B cell (primary cell): ENCODE measurements around the gene NSF. TPM values are rescaled to one million over a fixed set of nuclear protein-coding genes. Genes with fewer than 3 reads are reported as not detected.
"Not testable (repeated sequence)": the region's sequence is repeated elsewhere in the genome, so short reads cannot be mapped to it uniquely, and the experiment has no call there.

Experiments
- ATAC-seq: fragments of 200-7000 bp; cut with Tn5 transposase; one replicate; pipeline ENCODE4 v1.10.0; 2021; ENCODE audit warnings: low read depth, mild to moderate bottlenecking, moderate number of reproducible peaks, moderate library complexity
- CTCF ChIA-PET: fragments of 350-600 bp; sonication (Branson Sonifier 250); formaldehyde crosslinking; loops from one replicate; lab custom pipeline; 2021; ENCODE audit warnings: antibody characterized with exemption, inconsistent platforms; lab: Charles Lee
- POLR2A ChIA-PET: fragments of 350-600 bp; sonication (Branson Sonifier 250); formaldehyde crosslinking; loops from one replicate; lab custom pipeline; 2021; ENCODE audit warnings: antibody characterized with exemption; lab: Charles Lee
- DNase-seq: peaks from one replicate; pipeline ENCODE4 v3.0.0; 2013
- H2AFZ ChIP-seq: 2 replicates; pipeline ENCODE4 v1.6.1; 2012; ENCODE audit warnings: mild to moderate bottlenecking, low read depth, low read length; ENCODE audit not compliant: insufficient read depth, poor library complexity, severe bottlenecking
- H3K27ac ChIP-seq, 2 donors: 1 replicate in 1 of 2; 2 replicates in 1 of 2; pipeline ENCODE4 v1.5.1; 2012 to 2013; ENCODE audit warnings: low read length in 2 of 2, mild to moderate bottlenecking in 2 of 2, moderate library complexity in 1 of 2
- H3K27me3 ChIP-seq, 4 experiments: fragments of 200-600 bp in 1 of 4; sonication (generic) in 1 of 4; replicated peaks in 1 of 4; 1 replicate in 2 of 4; 2 replicates in 2 of 4; pipeline versions ENCODE4 v1.6.1 to v1.7.0; 2013 to 2016; ENCODE audit warnings: low read length in 3 of 4, mild to moderate bottlenecking in 2 of 4, mixed read lengths in 1 of 4, moderate library complexity in 1 of 4; ENCODE audit not compliant: insufficient read depth in 4 of 4, control insufficient read depth in 3 of 4; ENCODE audit errors: control extremely low read depth in 1 of 4
- H3K36me3 ChIP-seq, 2 experiments: replicated peaks in 1 of 2; 1 replicate in 1 of 2; 2 replicates in 1 of 2; pipeline versions ENCODE4 v1.6.1 to v1.7.1; 2013; ENCODE audit warnings: low read length in 1 of 2; ENCODE audit not compliant: insufficient read depth in 2 of 2, control insufficient read depth in 1 of 2; ENCODE audit errors: control extremely low read depth in 1 of 2, extremely low read depth in 1 of 2
- H3K4me1 ChIP-seq, 2 donors: fragments of 200-600 bp in 1 of 2; sonication (generic) in 1 of 2; 1 replicate in 1 of 2; 2 replicates in 1 of 2; pipeline versions ENCODE4 v1.5.1 to v1.6.1; 2013 to 2017; ENCODE audit warnings: low read length in 2 of 2; ENCODE audit not compliant: control insufficient read depth in 2 of 2, insufficient read depth in 2 of 2
- H3K4me2 ChIP-seq: replicated peaks from 2 replicates; pipeline ENCODE3; 2012; ENCODE audit warnings: mild to moderate bottlenecking, low read depth, low read length; ENCODE audit not compliant: poor library complexity, severe bottlenecking
- H3K4me3 ChIP-seq, 5 experiments: fragments of 200-600 bp in 1 of 5; sonication (generic) in 1 of 5; 1 replicate in 3 of 5; 2 replicates in 2 of 5; pipeline versions ENCODE4 v1.5.1 to v1.7.0; 2011 to 2016; ENCODE audit warnings: low read length in 4 of 5, mild to moderate bottlenecking in 4 of 5, low read depth in 2 of 5, control low read depth in 1 of 5, moderate library complexity in 1 of 5; ENCODE audit not compliant: insufficient read depth in 1 of 5; ENCODE audit errors: control extremely low read depth in 1 of 5, extremely low read depth in 1 of 5
- H3K79me2 ChIP-seq: fragments of 200-600 bp; sonication (generic); one replicate; pipeline ENCODE4 v1.6.0; 2016; ENCODE audit warnings: low read length; ENCODE audit not compliant: control insufficient read depth, insufficient read depth
- H3K9ac ChIP-seq: fragments of 200-600 bp; sonication (generic); 2 replicates; pipeline ENCODE4 v1.6.1; 2017; ENCODE audit warnings: mild to moderate bottlenecking, low read length, moderate library complexity
- H3K9me3 ChIP-seq, 3 donors: one replicate each; pipeline versions ENCODE4 v1.6.1 to v1.7.1; 2013; ENCODE audit warnings: low read length in 2 of 3; ENCODE audit not compliant: control insufficient read depth in 2 of 3, insufficient read depth in 1 of 3; ENCODE audit errors: control extremely low read depth in 1 of 3
- H4K20me1 ChIP-seq: 2 replicates; pipeline ENCODE4 v1.6.0; 2012; ENCODE audit warnings: mild to moderate bottlenecking, low read length; ENCODE audit not compliant: insufficient read depth, control insufficient read depth, poor library complexity, severe bottlenecking
- H3K27ac Mint-ChIP-seq: one replicate; pipeline ENCODE4 v1.8.0; 2021; ENCODE audit warnings: mixed read lengths
- H3K27me3 Mint-ChIP-seq: one replicate; pipeline ENCODE4 v1.8.0; 2021; ENCODE audit warnings: mixed read lengths
- H3K4me1 Mint-ChIP-seq: one replicate; pipeline ENCODE4 v1.8.0; 2021; ENCODE audit warnings: mixed read lengths
- H3K4me3 Mint-ChIP-seq: one replicate; pipeline ENCODE4 v1.8.0; 2021; ENCODE audit warnings: mixed read lengths
- H3K9me3 Mint-ChIP-seq: one replicate; pipeline ENCODE4 v1.8.0; 2022; ENCODE audit warnings: mixed read lengths; ENCODE audit not compliant: insufficient read depth
- CTCF ChIP-seq: fragments of 200-600 bp; IDR thresholded peaks from one replicate; pipeline ENCODE4 v1.8.0; 2022; ENCODE audit warnings: antibody characterized with exemption, mild to moderate bottlenecking
- EZH2 ChIP-seq: IDR thresholded peaks from 2 replicates; pipeline ENCODE4 v1.6.1; 2012; ENCODE audit warnings: borderline replicate concordance, low read depth, mild to moderate bottlenecking, moderate library complexity, low read length; ENCODE audit not compliant: insufficient read depth, poor library complexity, severe bottlenecking
- WGBS: methylation state at CpG from one replicate; pipeline ENCODE4 v1.1.5; 2013; ENCODE audit warnings: missing lambda C conversion rate; ENCODE audit not compliant: insufficient coverage; 5-methylcytosine and 5-hydroxymethylcytosine counted together
- intact Hi-C: fragments of 100-400 bp; cut with micrococcal nuclease; formaldehyde crosslinking; loops from one replicate; pipeline ENCODE4 v1.10.0; 2022
- polyA plus RNA-seq: library from polyadenylated mRNA; depleted of rRNA; stranded (reverse); fragments of >200 nt; gene quantifications from 2 replicates; pipeline ENCODE4 v1.2.3, GENCODE V29; 2012
- total RNA-seq, 2 donors: library from RNA; stranded (reverse); fragments of 120-200 nt in 1 of 2; gene quantifications; 1 replicate in 1 of 2; 2 replicates in 1 of 2; pipeline versions ENCODE4 v1.2.3 to v1.2.4, GENCODE V29; 2013 to 2022

Gene NSF
- total and polyA plus RNA-seq, 2 donors (not counting 1 experiment from before 2014, with no cell fraction given): 10.9 to 91.0 TPM

DNA sequence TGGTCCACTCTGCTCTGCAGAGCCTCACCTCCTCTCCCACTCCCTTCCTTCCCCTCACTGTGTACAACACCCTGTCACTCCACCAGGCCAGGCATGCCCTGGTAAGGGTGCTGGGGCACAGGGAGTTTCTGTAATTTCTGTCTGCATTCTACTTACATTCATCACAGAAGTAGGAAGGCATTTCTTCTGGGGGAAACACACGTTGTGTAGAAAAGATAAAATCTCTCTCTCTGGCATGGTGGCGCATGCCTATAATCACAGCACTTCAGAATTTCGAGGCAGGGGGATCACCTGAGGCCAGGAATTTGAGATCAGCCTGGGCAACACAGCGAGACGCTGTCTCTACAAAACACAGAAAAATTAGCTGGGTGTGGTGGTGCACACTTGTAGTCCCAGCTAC is 201.1 kb downstream of the NSF start:
- Histone ChIP-seq H2AFZ (no peak overlapping the region), H4K20me1 (no peaks in the 10 kb centered on the region), H3K79me2 (no peaks in the 10 kb centered on the region), H3K27me3 (peaks cover 0 to 22% (median 2%) of the 10 kb centered on the region in 4 experiments), H3K9ac (no peak overlapping the region), H3K4me3 (no peak overlapping the region), H3K9me3 (peaks cover 0 to 17% (median 4%) of the 10 kb centered on the region in 3 donors), H3K27ac (no peak overlapping the region), H3K4me1 (no peaks in the 10 kb centered on the region), H3K36me3 (no peaks in the 10 kb centered on the region), H3K4me2 (no peak overlapping the region)
- ChIA-PET POLR2A (no interaction called here), CTCF (no interaction called here)
- H3K4me1 Mint-ChIP-seq: no peaks in the 10 kb centered on the region
- TF ChIP-seq CTCF (no peak), EZH2 (no peak)
- DNase-seq (no peak), ATAC-seq (no peak)
- intact Hi-C loops: no loop called here
- peaks cover 45% of the 10 kb centered on the region for H3K27me3 Mint-ChIP-seq
- H3K9me3 Mint-ChIP-seq: no peaks in the 10 kb centered on the region
- WGBS: 88% methylated on average over 4 of the region's 5 CpGs
- H3K27ac Mint-ChIP-seq: no peak overlapping the region
- no peak overlapping the region for H3K4me3 Mint-ChIP-seq

DNA sequence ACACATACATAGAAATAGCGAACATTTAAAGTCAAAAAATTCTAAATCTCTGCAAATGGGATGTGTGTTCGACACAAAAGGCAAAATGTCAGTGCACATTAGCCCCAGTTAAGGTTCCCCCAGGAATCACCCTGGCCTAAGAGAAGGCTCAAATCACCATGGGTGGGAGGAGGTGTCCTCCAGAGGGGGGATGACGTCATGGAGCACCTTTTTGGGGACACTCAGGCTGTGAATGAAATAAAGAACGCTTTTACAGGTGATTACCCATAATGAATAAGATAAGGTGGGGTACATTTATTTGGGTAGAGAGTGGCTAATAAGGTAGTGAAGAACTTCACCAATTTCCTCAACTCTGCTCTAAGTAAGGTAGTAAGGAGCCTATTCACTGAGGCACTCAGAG is 201.6 kb downstream of the NSF start:
- ChIA-PET POLR2A (no interaction called here), CTCF (no interaction called here)
- H2AFZ ChIP-seq: no peak overlapping the region
- H3K27me3 Mint-ChIP-seq: peaks cover 48% of the 10 kb centered on the region
- no peak overlapping the region for H3K4me3 Mint-ChIP-seq
- peaks cover 0 to 22% (median 2%) of the 10 kb centered on the region in 4 experiments for H3K27me3 ChIP-seq
- no peak overlapping the region for H3K27ac Mint-ChIP-seq
- H3K4me3 ChIP-seq: no peak overlapping the region
- TF ChIP-seq CTCF (no peak), EZH2 (no peak)
- H3K9ac ChIP-seq: no peak overlapping the region
- DNase-seq (no peak), ATAC-seq (no peak)
- no peak overlapping the region for H3K4me2 ChIP-seq
- intact Hi-C loops: no loop called here
- H3K79me2 ChIP-seq: no peaks in the 10 kb centered on the region
- no peaks in the 10 kb centered on the region for H4K20me1 ChIP-seq
- no peaks in the 10 kb centered on the region for H3K4me1 Mint-ChIP-seq
- H3K36me3 ChIP-seq: no peaks in the 10 kb centered on the region
- H3K9me3 ChIP-seq: peaks cover 0 to 17% (median 4%) of the 10 kb centered on the region in 3 donors
- no peak overlapping the region for H3K27ac ChIP-seq
- WGBS: 95% methylated on average over 3 of the region's 4 CpGs
- no peaks in the 10 kb centered on the region for H3K9me3 Mint-ChIP-seq
- H3K4me1 ChIP-seq: no peaks in the 10 kb centered on the region

- H3K4me1 ChIP-seq, H3K36me3 ChIP-seq, intact Hi-C loops, H3K27ac Mint-ChIP-seq, H3K4me3 ChIP-seq, H3K4me2 ChIP-seq, ATAC-seq, H3K9ac ChIP-seq, DNase-seq, H3K4me3 Mint-ChIP-seq, H3K79me2 ChIP-seq, H3K9me3 Mint-ChIP-seq, H3K27ac ChIP-seq, CTCF ChIA-PET, H4K20me1 ChIP-seq, H3K4me1 Mint-ChIP-seq, POLR2A ChIA-PET, H2AFZ ChIP-seq: not testable (repeated sequence)
- 71% methylated on average over 2 of the region's 6 CpGs for WGBS
- peaks cover 0 to 17% (median 4%) of the 10 kb centered on the region in 3 donors for H3K9me3 ChIP-seq
- H3K27me3 ChIP-seq: peaks cover 0 to 22% (median 2%) of the 10 kb centered on the region in 4 experiments
- peaks cover 54% of the 10 kb centered on the region for H3K27me3 Mint-ChIP-seq
Observed at GRCh38 chr17:46793023-46793422, 202.6 kb downstream of the NSF start.
